DMS53 treated with DMSO at 0.1 percent for 48 hours (cell line): Measurements from ENCODE around the gene LIX1.
"Not testable (repeated sequence)": the region's sequence is repeated elsewhere in the genome, so short reads cannot be mapped to it uniquely, and the experiment has no call there.

Source experiments
- DNase-seq: peaks from one replicate; lab custom pipeline; 2025; ENCODE audit not compliant: unreplicated experiment; lab: John Stamatoyannopoulos, UW

The LIX1 gene

GRCh38 chr5:97105501-97106215 lies 36.8 kb downstream of the LIX1 start:
- no peak for DNase-seq

DNA sequence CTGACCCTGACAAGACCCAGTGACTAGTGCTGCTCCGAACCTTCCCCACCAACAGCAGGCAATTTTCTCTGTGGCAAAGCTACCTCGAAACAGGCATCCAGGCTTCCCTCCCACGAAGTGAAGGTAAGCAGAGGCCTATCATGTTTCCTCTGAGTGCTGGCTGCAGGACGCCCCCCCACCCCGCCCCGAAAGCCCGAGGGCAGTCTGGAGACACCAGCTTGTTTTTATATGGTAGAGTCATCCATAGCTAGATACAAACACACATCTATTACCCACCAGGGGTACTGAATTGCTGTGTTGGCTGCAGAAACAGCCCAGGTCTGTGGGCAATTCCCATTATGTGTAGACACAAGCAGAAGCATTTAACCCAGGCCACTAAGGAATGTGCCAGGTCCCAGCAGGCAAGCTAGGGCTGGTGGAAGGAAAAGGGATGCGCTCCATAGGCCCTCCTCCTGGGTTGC lies 40.4 kb downstream of the LIX1 start:
- DNase-seq, result no peak

DNA sequence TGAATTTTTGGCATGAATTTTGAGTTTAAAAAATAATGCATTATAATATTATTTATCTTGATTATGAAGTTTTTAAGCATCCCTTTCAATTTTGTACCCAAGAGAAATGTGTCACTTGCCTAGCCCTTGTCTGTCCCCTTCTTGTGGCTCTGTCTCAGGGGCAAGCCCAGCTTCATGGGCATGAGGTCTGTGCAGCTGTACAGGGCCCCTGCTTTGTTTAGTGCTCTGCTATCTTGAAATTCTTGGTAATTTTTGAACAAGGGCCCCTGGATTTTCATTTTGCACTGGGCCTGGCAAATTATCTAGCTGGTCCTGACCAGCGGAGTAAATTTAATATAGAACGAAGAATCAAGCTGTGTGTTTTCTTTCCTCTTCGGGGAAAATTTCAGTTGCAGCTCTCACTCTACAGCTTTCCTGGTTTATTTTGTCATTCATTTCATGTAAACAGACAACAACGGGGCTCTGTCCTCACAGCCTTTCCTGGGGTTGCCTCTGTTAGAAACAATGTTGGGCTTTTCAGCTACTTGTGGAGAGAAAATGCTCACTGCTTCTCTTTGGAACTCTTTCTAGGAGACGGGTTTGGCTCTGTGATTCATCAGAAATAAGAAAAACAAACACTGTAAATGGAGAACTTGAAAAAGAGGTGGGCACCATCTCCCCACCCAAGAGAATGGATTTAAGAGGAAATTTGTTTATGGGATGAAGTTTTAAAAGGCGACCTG lies 41.1 kb downstream of the LIX1 start:
- no peak for DNase-seq

DNA sequence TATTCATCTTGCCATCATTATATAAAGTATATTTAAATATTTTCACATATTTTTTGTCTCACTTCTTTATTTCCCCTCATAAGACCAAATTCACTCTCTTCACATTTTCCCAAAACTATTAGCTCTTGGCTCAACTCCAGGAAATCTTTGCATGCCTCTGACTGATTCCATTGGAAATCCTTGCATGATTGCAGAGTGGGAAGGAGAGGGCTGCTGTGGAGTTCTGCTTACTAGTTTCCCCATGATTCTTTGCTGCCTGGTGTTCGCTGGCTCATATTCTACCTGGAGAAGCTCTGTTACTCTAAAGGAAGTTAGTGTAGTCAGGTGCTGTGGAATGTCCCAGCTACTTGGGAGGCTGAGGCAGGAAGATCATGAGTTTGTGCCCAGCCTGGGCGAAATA lies 41.9 kb downstream of the LIX1 start:
- DNase-seq, result no peak

GRCh38 chr5:97098922-97099321 lies 43.5 kb downstream of the LIX1 start:
- no peak for DNase-seq

- no peak for DNase-seq
Observed at GRCh38 chr5:97097326-97098230, 44.8 kb downstream of the LIX1 start.

DNA sequence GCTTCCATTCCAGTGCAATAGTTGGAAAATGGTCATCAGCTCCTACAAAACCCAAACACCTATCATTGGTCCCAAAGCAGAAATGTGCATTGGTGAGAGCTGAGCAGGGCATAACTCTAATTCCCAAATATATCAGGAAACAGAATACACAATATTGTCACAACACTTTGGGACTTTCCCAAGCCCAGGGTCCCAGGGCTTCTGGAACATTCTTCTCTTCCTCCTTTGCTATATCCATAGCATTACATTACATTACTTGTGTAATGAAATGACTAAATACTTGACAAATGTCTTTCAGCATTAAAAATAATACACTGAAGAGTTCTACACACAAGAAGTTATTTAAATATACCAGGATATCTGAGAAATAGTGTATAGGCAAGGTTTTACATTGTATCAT lies 45.6 kb downstream of the LIX1 start:
- DNase-seq, result no peak

GRCh38 chr5:97096191-97096590 lies 46.2 kb downstream of the LIX1 start:
- no peak for DNase-seq

DNA sequence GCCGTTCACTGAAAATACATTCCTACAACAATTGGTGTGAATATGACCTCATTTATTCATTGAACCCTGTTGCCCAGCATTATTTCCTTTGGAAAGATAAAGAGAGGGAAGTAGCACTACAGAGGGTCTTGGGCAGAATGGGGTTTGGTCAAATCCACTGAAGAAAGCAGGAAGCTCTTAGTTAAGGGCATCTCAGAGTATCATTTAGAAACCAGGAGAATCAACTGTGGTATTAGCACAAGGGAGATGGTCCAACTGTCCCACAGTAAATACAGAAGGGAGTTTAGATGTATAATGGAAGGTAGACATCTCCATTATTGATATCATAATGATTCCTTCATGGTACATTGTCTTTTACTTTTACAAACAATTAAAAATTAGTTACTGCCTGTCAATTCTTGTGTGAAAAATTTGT lies 47.1 kb downstream of the LIX1 start:
- no peak for DNase-seq

- no peak for DNase-seq
Observed at GRCh38 chr5:97094579-97095317, 47.7 kb downstream of the LIX1 start.

DNA sequence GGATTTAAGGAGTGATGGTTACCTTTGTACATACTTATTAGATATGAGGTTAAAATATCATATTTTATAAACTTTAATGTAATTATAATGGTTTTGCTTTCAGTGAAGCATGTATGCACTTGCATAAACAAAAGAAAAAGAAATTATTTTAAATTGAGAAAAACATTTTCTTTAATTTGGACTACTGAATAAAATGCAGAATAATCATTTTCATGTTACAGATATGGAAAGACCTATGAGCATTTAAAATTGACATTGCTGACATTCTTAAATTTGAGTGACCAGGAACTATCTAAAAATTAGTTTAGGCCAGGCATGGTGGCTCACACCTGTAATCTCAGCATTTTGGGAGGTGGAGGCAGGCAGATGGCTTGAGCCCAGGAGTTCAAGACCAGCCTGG lies 49.2 kb downstream of the LIX1 start:
- DNase-seq, result no peak

- no peak for DNase-seq
Observed at GRCh38 chr5:97090944-97091343, 51.5 kb downstream of the LIX1 start.

DNA sequence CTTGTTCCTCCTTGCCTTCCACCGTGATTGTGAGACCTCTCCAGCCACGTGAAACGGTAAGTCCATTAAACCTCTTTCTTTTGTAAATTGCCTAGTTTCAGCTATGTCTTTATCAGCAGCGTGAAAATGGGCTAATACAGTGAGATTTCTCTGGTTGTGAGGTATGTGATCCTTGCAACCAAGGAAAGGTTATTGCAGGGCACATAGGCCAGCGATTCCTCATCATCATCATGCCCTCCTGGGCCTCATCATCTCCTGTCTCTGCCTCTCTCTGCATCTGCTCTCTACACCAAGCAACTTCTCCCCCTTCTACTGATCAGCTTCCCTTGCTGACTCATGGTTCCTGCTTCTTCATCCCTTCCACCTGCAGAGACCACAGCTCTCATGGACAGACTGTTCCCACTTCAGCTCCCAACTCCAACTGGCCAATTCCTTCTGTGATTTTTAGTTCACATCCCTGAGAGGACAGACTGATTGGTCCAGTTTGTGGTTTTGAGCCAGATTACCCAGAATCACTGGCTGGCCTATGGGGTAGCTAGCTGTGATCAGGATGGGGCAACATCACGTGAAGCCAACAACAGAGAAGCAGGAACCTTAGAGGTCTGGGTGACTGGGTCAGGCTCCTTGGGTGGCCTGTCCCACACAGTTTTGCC lies 53.1 kb downstream of the LIX1 start:
- no peak for DNase-seq

DNA sequence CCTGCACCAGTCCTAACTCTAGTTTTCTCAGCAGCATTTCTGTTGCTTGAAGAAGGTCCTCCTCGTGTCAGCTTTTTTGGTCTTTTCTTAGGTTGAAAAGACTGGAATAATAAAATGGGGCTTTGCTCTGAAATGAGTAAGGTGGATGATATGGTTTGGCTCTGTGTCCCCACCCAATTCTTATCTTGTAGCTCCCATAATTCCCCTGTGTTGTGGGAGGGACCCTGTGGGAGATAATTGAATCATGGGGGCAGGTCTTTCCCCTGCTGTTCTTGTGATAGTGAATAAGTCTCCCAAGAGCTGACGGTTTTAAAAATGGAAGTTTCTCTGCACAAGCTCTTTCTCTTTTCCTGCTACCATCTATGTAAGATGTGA lies 53.6 kb downstream of the LIX1 start:
- no peak for DNase-seq

GRCh38 chr5:97087138-97087537 lies 55.3 kb downstream of the LIX1 start:
- DNase-seq, result no peak

DNA sequence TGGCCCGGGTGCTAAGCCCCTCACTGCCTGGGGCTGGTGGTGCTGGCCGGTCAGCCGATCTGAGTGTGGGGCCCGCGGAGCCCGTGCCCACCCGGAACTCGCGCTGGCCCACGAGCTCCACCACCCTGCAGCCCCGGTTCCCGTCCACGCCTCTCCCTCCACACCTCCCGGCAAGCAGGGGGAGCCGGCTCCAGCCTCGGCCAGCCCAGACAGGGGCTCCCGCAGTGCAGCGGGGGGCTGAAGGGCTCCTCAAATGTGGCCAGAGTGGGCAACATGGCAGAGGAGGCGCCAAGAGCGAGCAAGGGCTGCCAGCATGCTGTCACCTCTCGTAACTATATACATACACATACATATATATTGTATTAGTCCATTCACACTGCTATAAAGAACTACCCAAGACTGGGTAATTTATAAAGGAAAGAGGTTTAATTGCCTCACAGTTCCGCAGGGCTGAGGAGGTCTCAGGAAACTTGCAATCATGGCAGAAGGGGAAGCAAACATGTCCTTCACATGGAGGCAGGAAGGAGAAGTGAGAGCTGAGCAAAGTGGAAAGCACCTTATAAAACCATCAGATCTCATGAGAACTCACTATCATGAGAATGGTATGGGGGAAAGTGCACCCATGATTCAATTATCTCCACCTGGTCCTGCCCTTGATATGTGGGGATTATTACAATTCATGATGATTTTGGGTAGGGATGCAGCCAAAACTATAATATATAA lies 56.8 kb downstream of the LIX1 start:
- no peak for DNase-seq

DNA sequence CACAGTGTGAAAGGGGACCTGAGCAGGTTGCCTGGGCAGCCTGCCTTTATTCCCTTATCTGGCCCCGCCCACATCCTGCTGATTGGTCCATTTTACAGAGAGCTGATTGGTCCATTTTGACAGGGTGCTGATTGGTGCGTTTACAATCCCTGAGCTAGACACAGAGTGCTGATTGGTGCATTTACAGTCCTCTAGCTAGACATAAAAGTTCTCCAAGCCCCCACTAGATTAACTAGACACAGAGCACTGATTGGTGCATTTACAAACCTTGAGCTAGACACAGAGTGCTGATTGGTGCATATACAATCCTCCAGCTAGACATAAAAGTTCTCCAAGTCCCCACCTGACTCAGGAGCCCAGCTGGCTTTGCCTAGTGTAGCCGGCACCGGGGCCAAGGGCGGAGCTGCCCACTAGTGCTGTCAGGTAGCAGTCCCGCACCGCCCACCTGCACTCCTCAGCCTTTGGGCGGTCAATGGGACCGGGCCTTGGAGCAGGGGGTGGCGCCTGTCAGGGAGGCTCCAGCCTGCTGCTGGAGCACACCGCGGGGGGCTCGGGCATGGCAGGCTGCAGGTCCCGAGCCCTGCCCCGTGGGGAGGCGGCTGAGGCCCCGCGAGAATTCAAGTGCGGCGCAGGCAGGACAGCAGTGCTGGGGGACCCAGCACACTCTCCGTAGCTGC lies 57.5 kb downstream of the LIX1 start:
- DNase-seq, result not testable (repeated sequence)

GRCh38 chr5:97078958-97079743 lies 63.3 kb downstream of the LIX1 start:
- DNase-seq, result no peak
